Mesenchymal stem cell (in vitro differentiated cells and primary cell): ENCODE measurements around the gene REX1BD.

Source experiments
- DNase-seq: peaks from one replicate; pipeline ENCODE4 v3.0.0-alpha.2; 2013
- H2AFZ ChIP-seq: one replicate; pipeline ENCODE4 v1.6.1; 2013; ENCODE audit warnings: low read depth, mild to moderate bottlenecking, control low read depth, inconsistent platforms, low read length, moderate library complexity
- H2AK5ac ChIP-seq: 2 replicates; pipeline ENCODE4 v1.6.1; 2013; ENCODE audit warnings: low read length, moderate library complexity, mild to moderate bottlenecking, inconsistent platforms; ENCODE audit not compliant: severe bottlenecking
- H2BK120ac ChIP-seq: one replicate; pipeline ENCODE4 v1.6.1; 2013; ENCODE audit warnings: low read depth, mild to moderate bottlenecking, inconsistent platforms, low read length, moderate library complexity
- H2BK12ac ChIP-seq, 2 experiments: one replicate each; pipeline ENCODE4 v1.6.1; 2013; ENCODE audit warnings: inconsistent platforms in 2 of 2, low read length in 2 of 2, mild to moderate bottlenecking in 2 of 2, moderate library complexity in 2 of 2, control low read depth in 1 of 2
- H2BK15ac ChIP-seq: one replicate; pipeline ENCODE4 v1.6.1; 2013; ENCODE audit warnings: mild to moderate bottlenecking, low read depth, inconsistent platforms; ENCODE audit not compliant: poor library complexity, severe bottlenecking
- H2BK5ac ChIP-seq: 2 replicates; pipeline ENCODE4 v1.6.1; 2013; ENCODE audit warnings: low read depth, mild to moderate bottlenecking, low read length, control low read depth, inconsistent platforms; ENCODE audit not compliant: poor library complexity, severe bottlenecking
- H3K14ac ChIP-seq, 2 experiments: one replicate each; pipeline ENCODE4 v1.6.1; 2013; ENCODE audit warnings: inconsistent platforms in 2 of 2, low read length in 2 of 2, control low read depth in 1 of 2, mild to moderate bottlenecking in 1 of 2, moderate library complexity in 1 of 2
- H3K18ac ChIP-seq, 2 experiments: one replicate each; pipeline ENCODE4 v1.6.1; 2013; ENCODE audit warnings: inconsistent platforms in 2 of 2, low read length in 2 of 2, control low read depth in 1 of 2, low read depth in 1 of 2, mild to moderate bottlenecking in 1 of 2
- H3K23ac ChIP-seq, 2 experiments: one replicate each; pipeline ENCODE4 v1.6.1; 2013; ENCODE audit warnings: inconsistent platforms in 2 of 2, low read length in 2 of 2, mild to moderate bottlenecking in 2 of 2, moderate library complexity in 2 of 2, control low read depth in 1 of 2
- H3K27ac ChIP-seq: 2 replicates; pipeline ENCODE4 v1.5.1; 2013; ENCODE audit warnings: mild to moderate bottlenecking, moderate library complexity, low read length, control low read depth, inconsistent platforms; ENCODE audit not compliant: poor library complexity, severe bottlenecking
- H3K27me3 ChIP-seq, 2 experiments: 2 replicates each; pipeline versions ENCODE4 v1.6.1 to v1.7.0; 2013; ENCODE audit warnings: low read length in 2 of 2, mild to moderate bottlenecking in 2 of 2, moderate library complexity in 2 of 2, control low read depth in 1 of 2, inconsistent platforms in 1 of 2; ENCODE audit not compliant: control insufficient read depth in 1 of 2, insufficient read depth in 1 of 2
- H3K36me3 ChIP-seq, 2 experiments: 2 replicates each; pipeline versions ENCODE4 v1.6.1 to v1.7.0; 2013; ENCODE audit warnings: low read length in 2 of 2, control low read depth in 1 of 2, inconsistent platforms in 1 of 2, low read depth in 1 of 2, mild to moderate bottlenecking in 1 of 2; ENCODE audit not compliant: insufficient read depth in 2 of 2, control insufficient read depth in 1 of 2
- H3K4ac ChIP-seq, 2 experiments: one replicate each; pipeline ENCODE4 v1.6.1; 2013; ENCODE audit warnings: inconsistent platforms in 2 of 2, low read length in 2 of 2, mild to moderate bottlenecking in 2 of 2, moderate library complexity in 2 of 2, control low read depth in 1 of 2, low read depth in 1 of 2
- H3K4me1 ChIP-seq: 2 replicates; pipeline ENCODE4 v1.6.1; 2013; ENCODE audit warnings: low read depth, low read length, control low read depth; ENCODE audit not compliant: control insufficient read depth, insufficient read depth
- H3K4me2 ChIP-seq: 2 replicates; pipeline ENCODE4 v1.6.1; 2013; ENCODE audit warnings: low read length, mild to moderate bottlenecking, inconsistent platforms; ENCODE audit not compliant: poor library complexity, severe bottlenecking
- H3K4me3 ChIP-seq, 2 experiments: 2 replicates each; pipeline versions ENCODE4 v1.5.1 to v1.7.0; 2013; ENCODE audit warnings: low read length in 2 of 2, mild to moderate bottlenecking in 2 of 2, control low read depth in 1 of 2, low read depth in 1 of 2; ENCODE audit not compliant: insufficient read depth in 1 of 2
- H3K79me1 ChIP-seq: replicated peaks from 2 replicates; pipeline ENCODE4 v1.6.1; 2013; ENCODE audit warnings: mild to moderate bottlenecking, control low read depth, low read length, inconsistent platforms; ENCODE audit not compliant: poor library complexity, severe bottlenecking
- H3K9ac ChIP-seq: 2 replicates; pipeline ENCODE4 v1.7.0; 2013; ENCODE audit warnings: mild to moderate bottlenecking, low read length, moderate library complexity
- H3K9me3 ChIP-seq: 2 replicates; pipeline ENCODE4 v1.7.0; 2013; ENCODE audit warnings: mild to moderate bottlenecking, low read length; ENCODE audit not compliant: control insufficient read depth
- H4K8ac ChIP-seq: one replicate; pipeline ENCODE4 v1.6.1; 2013; ENCODE audit warnings: inconsistent platforms, mild to moderate bottlenecking, low read length, moderate library complexity
- H4K91ac ChIP-seq: one replicate; pipeline ENCODE4 v1.6.1; 2013; ENCODE audit warnings: mild to moderate bottlenecking, low read length, inconsistent platforms
- WGBS: methylation state at CpG from one replicate; pipeline ENCODE4 v1.1.7; 2013; ENCODE audit warnings: mixed read lengths; 5-methylcytosine and 5-hydroxymethylcytosine counted together

Gene REX1BD

DNA sequence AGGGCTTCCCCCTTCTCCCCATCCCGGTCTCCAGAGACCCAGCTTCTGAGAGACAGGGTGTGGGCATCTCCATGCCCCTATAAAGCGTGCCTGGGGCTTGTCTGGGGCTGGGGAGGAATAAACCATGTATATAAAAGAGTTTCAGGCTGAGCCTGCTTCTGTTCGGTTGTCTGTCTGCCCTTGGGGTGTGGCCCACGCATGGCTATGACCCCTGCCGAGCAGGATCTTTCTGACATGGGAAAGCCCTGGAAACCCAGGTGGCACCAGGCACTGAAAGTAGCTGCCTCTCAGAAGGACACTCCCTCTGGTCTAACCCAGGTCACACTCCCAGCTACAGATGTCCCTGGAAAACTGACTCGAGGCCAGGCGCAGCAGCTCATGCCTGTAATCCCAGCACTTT, 32.3 kb downstream of the REX1BD start:
- Histone ChIP-seq H3K4me3 (no peak overlapping the region), H3K4ac (no peak overlapping the region), H3K27ac (no peak overlapping the region), H2BK120ac (no peak overlapping the region), H2BK15ac (no peak overlapping the region), H2AK5ac (no peak overlapping the region), H4K8ac (no peak overlapping the region), H3K14ac (no peak overlapping the region), H4K91ac (no peak overlapping the region), H3K27me3 (peaks cover 16 to 27% of the 10 kb centered on the region in 2 experiments), H3K36me3 (no peaks in the 10 kb centered on the region), H2AFZ (no peak overlapping the region), H3K4me2 (no peak overlapping the region), H3K79me1 (no peaks in the 10 kb centered on the region), H3K9ac (no peak overlapping the region), H3K4me1 (no peaks in the 10 kb centered on the region), H2BK5ac (no peak overlapping the region), H3K9me3 (peaks cover 5% of the 10 kb centered on the region), H2BK12ac (no peak overlapping the region), H3K18ac (no peak overlapping the region), H3K23ac (no peak overlapping the region)
- 77% methylated on average over 7 of the region's 7 CpGs for WGBS
- no peak for DNase-seq

DNA sequence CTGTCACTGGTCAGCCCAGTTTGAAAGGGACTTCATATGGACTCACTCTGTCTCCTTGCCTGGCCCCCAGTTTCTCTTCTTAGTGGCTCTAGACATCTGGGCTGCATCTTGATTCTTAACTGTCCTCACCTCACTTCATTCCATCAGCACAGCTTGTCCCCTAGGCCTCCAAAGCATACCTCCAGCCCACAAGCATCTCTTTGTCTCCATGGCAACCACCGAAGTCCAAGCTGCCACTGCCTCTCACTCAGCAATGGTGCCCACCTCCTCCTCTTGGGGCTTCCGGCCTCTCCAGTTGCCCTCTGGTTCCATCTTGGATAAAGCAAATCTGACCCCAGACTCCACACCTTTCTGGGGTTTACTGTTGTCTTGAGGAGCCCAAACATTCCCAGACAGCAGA, 38.3 kb downstream of the REX1BD start:
- H3K18ac ChIP-seq = no peak overlapping the region
- H2BK15ac ChIP-seq = no peak overlapping the region
- H2BK120ac ChIP-seq = no peak overlapping the region
- no peak overlapping the region for H3K4me2 ChIP-seq
- H3K9ac ChIP-seq = no peak overlapping the region
- H3K23ac ChIP-seq = no peak overlapping the region
- DNase-seq = no peak
- H3K4me1 ChIP-seq = no peaks in the 10 kb centered on the region
- no peak overlapping the region for H4K8ac ChIP-seq
- 82% methylated on average over 2 of the region's 2 CpGs for WGBS
- no peaks in the 10 kb centered on the region for H3K79me1 ChIP-seq
- no peak overlapping the region for H3K27ac ChIP-seq
- H3K36me3 ChIP-seq = no peaks in the 10 kb centered on the region
- H3K14ac ChIP-seq = no peak overlapping the region
- peaks cover 18 to 26% of the 10 kb centered on the region in 2 experiments for H3K27me3 ChIP-seq
- no peaks in the 10 kb centered on the region for H3K9me3 ChIP-seq
- no peak overlapping the region for H2AK5ac ChIP-seq
- no peak overlapping the region for H3K4me3 ChIP-seq
- H4K91ac ChIP-seq = no peak overlapping the region
- no peak overlapping the region for H2BK5ac ChIP-seq
- no peak overlapping the region for H2AFZ ChIP-seq
- no peak overlapping the region for H3K4ac ChIP-seq
- H2BK12ac ChIP-seq = no peak overlapping the region

DNA sequence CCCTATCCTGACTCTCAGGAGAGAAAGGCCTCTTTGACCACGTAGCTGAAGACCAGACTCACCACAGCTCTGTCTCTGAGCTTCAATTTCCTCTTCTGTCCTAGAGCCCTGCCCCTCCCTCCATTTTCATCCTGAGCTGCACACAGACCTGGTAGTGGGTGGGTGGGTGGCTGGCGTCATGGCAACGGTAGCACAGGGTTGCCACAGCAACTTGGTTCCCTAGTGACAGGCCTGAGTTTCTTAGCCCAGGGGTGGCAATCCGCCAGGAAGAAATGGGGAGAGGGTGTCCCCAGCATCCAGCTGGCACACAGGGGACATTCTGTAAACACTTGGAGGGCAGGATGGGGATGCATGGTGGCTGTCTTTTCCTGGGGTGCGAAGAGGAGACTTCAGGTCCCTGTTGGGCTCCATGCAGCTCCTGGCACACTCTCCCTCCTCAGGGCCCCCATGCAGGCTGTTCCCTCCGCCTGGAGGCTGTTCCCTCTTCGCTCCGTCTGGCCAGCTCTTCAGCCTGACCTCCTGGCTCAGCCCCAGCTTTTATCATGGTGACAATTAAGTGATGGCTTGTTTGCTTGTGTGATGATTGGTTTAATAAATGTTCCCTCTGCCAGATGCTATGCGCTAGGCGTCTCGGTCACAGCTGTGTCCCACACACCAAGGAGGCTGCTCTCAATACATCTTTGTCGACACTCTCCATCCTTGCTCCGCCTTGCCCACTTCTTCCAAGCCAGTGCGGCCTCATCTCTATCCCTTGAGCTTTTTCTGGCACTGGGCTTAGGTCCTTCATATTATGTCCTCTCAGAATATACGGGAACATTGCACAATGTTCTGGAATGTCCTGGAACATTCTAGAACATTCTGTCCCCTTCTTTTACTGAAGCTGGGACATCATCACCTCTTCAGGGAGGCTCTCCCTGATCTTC, 40.8 kb downstream of the REX1BD start:
- H3K9me3 ChIP-seq = no peaks in the 10 kb centered on the region
- no peak overlapping the region for H3K27ac ChIP-seq
- H2BK12ac ChIP-seq = no peak overlapping the region
- no peak overlapping the region for H2AK5ac ChIP-seq
- H3K4ac ChIP-seq = no peak overlapping the region
- peak overlapping the region; percentile 9 for H4K8ac ChIP-seq
- H3K4me2 ChIP-seq = no peak overlapping the region
- no peaks in the 10 kb centered on the region for H3K4me1 ChIP-seq
- no peak overlapping the region for H3K4me3 ChIP-seq
- WGBS = 86% methylated on average over 13 of the region's 15 CpGs
- H3K23ac ChIP-seq = no peak overlapping the region
- no peaks in the 10 kb centered on the region for H3K79me1 ChIP-seq
- no peak overlapping the region for H2AFZ ChIP-seq
- no peak overlapping the region for H3K9ac ChIP-seq
- H3K36me3 ChIP-seq = no peaks in the 10 kb centered on the region
- H3K18ac ChIP-seq = no peak overlapping the region
- no peak overlapping the region for H2BK5ac ChIP-seq
- H3K14ac ChIP-seq = peak overlapping the region in 1 of 2 experiments; percentile 70
- DNase-seq = no peak
- H3K27me3 ChIP-seq = peaks cover 18 to 21% of the 10 kb centered on the region in 2 experiments
- no peak overlapping the region for H2BK120ac ChIP-seq
- H4K91ac ChIP-seq = peak overlapping the region; percentile 48
- no peak overlapping the region for H2BK15ac ChIP-seq

DNA sequence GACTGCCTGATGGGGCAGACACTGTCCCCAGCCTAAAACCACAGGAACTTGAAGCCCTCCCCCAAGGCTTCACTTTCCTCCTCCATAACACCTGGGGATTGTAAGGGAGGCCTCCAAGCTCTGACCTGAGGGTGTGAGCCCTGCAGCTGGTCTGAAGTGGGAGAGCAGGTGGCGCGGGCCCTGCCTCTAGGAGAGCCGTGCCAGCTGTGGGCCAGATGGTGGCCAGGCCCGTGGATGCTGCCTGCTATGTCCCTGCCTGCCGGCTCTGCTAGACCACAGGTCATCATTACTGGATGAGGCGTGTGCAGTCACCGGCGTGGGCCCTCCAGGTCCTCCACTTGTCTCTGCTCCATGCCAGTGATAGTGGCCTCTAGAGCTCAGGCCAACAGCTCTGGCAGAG, 44.7 kb downstream of the REX1BD start:
- peaks cover 17% of the 10 kb centered on the region for H3K4me1 ChIP-seq
- no peak overlapping the region for H4K8ac ChIP-seq
- peaks cover 8% of the 10 kb centered on the region for H3K79me1 ChIP-seq
- H2BK120ac ChIP-seq = no peak overlapping the region
- H3K27ac ChIP-seq = no peak overlapping the region
- H3K4me2 ChIP-seq = no peak overlapping the region
- no peak overlapping the region for H2BK5ac ChIP-seq
- no peak overlapping the region for H2AK5ac ChIP-seq
- 73% methylated on average over 8 of the region's 8 CpGs for WGBS
- no peak overlapping the region for H2BK15ac ChIP-seq
- no peaks in the 10 kb centered on the region for H3K9me3 ChIP-seq
- no peak overlapping the region for H2BK12ac ChIP-seq
- no peak overlapping the region for H3K14ac ChIP-seq
- H3K4ac ChIP-seq = no peak overlapping the region
- no peak overlapping the region for H3K4me3 ChIP-seq
- H3K36me3 ChIP-seq = no peaks in the 10 kb centered on the region
- H2AFZ ChIP-seq = no peak overlapping the region
- no peak for DNase-seq
- H3K18ac ChIP-seq = no peak overlapping the region
- H4K91ac ChIP-seq = no peak overlapping the region
- H3K27me3 ChIP-seq = peaks cover 14 to 20% of the 10 kb centered on the region in 2 experiments
- no peak overlapping the region for H3K23ac ChIP-seq
- H3K9ac ChIP-seq = no peak overlapping the region
